T1000 (cell line): Measurements from ENCODE around the gene SLFN11.
"Not testable (repeated sequence)": the region's sequence is repeated elsewhere in the genome, so short reads cannot be mapped to it uniquely, and the experiment has no call there.

ENCODE experiments used
- DNase-seq: peaks from one replicate; lab custom pipeline; 2025; ENCODE audit warnings: mixed read lengths; lab: John Stamatoyannopoulos, UW

Gene SLFN11, protein sequence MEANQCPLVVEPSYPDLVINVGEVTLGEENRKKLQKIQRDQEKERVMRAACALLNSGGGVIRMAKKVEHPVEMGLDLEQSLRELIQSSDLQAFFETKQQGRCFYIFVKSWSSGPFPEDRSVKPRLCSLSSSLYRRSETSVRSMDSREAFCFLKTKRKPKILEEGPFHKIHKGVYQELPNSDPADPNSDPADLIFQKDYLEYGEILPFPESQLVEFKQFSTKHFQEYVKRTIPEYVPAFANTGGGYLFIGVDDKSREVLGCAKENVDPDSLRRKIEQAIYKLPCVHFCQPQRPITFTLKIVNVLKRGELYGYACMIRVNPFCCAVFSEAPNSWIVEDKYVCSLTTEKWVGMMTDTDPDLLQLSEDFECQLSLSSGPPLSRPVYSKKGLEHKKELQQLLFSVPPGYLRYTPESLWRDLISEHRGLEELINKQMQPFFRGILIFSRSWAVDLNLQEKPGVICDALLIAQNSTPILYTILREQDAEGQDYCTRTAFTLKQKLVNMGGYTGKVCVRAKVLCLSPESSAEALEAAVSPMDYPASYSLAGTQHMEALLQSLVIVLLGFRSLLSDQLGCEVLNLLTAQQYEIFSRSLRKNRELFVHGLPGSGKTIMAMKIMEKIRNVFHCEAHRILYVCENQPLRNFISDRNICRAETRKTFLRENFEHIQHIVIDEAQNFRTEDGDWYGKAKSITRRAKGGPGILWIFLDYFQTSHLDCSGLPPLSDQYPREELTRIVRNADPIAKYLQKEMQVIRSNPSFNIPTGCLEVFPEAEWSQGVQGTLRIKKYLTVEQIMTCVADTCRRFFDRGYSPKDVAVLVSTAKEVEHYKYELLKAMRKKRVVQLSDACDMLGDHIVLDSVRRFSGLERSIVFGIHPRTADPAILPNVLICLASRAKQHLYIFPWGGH

GRCh38 chr17:35373534-35373983 lies at the start of gene SLFN11:
SLFN11 (minus strand) TSS chr17:35373621; CDS start chr17:35363807, 9,814 bp downstream.
- no peak for DNase-seq

- DNase-seq, result not testable (repeated sequence)
Measured at GRCh38 chr17:35421069-35421468, 47.6 kb upstream of the SLFN11 start.

DNA sequence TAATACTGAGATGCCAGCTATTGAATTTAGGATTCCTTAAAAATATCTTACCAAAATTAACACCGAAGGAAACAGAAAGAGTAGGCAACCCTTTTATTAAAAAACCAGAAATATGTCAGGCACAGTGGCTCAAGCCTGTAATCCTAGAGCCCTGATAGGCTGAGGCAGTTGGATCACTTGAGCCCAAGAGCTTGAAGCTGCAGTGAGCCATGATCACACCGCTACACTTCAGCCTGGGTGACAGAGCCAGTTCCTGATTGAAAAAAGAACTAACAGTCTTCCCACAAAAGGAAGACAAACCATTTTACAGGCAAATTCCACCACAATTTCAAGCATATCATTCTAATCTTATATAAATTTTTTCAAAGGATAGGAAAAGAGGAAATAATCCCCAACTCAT lies 43.2 kb upstream of the SLFN11 start:
- no peak for DNase-seq

- not testable (repeated sequence) for DNase-seq
Measured at GRCh38 chr17:35414707-35415106, 41.3 kb upstream of the SLFN11 start.

DNA sequence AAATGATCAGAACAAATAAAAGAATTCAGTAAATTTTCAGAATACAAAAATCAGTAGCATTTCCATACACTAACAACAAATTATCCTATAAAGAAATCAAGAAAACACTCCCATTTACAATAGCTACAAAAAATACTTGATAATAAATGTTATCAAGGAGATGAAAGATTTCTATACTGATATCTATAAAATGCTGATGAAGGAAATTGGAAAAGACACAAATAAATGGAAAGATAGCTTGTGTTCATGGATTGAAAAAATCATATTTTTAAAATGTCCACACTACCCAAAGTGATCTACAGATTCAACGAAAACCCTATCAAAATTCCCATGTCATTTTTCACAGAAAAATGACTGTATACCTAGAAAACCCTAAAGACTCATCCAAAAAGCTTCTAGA lies 40.8 kb upstream of the SLFN11 start:
- no peak for DNase-seq

- DNase-seq, result no peak
Measured at GRCh38 chr17:35407531-35407930, 34.1 kb upstream of the SLFN11 start.

DNA sequence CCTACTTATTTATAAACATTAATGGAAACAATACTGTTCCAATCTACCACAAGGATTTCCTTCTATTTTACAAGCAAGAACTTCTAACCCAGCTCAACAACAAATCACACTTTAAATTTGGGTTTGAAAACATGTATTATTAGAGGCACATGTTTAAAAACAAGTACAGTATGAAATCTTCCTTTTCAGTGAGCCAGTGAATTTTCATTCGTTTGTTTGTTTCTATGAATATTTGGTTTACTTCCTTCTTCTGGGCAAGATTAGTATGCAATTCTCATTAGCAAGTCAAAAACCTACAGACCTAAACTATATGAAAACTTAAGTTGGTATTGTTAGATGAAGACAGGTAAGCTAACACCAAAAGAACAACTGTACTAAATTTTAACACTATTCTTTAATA lies 33.1 kb upstream of the SLFN11 start:
- no peak for DNase-seq

- no peak for DNase-seq
Measured at GRCh38 chr17:35404360-35404759, 30.9 kb upstream of the SLFN11 start.

DNA sequence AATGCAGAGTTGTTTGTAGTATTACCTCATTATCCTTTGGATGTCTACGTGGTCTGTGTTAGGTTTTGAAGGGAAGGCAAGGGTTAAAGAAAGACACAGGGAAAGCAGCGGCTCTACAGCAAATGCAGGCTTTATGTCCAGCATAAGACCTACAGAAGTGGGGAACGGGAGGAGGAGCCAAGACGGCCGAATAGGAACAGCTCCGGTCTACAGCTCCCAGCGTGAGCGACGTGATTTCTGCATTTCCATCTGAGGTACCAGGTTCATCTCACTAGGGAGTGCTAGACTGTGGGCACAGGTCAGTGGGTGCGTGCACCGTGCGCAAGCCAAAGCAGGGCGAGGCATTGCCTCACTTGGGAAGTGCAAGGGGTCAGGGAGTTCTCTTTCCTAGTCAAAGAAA lies 20.4 kb upstream of the SLFN11 start:
- DNase-seq, result not testable (repeated sequence)

DNA sequence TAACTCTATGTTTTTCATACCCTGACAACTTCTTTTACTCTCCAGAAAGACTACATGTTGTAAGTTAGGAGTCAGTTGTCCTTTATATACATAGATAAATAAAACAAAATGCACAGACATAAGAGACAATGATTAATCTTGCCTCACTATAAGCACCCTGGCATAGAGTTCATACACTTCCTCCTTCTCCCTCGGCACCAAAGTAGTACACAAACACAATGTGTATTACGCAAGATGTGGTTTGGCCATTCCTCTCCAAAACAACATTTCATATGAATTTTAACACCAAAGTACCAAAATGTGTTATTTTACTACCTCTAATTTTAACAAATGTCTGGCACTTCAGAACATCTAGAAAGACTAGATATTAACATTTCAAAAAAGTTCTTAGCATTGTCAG lies 17.2 kb upstream of the SLFN11 start:
- DNase-seq, result no peak

DNA sequence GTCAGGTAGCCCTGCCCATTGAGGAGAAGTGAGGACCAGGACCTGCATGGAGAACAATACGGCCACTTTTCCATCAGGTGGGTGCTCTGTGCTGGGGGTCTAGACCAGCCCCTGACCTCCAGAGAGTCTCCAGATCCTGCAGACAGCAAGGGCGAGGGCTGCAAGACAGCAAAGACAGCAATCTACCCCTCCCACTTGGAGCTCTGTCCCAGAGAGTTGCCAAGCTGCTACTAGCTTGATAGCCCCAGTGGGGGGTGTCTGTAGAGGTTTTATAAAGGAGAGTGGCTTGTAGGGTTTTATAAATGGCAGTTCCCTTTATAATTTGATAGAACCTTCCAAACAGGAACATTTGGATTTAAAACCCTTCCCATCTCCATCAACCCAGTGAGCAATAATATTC lies 16.7 kb upstream of the SLFN11 start:
- DNase-seq, result no peak

- DNase-seq, result no peak
Measured at GRCh38 chr17:35387496-35387895, 14.1 kb upstream of the SLFN11 start.

DNA sequence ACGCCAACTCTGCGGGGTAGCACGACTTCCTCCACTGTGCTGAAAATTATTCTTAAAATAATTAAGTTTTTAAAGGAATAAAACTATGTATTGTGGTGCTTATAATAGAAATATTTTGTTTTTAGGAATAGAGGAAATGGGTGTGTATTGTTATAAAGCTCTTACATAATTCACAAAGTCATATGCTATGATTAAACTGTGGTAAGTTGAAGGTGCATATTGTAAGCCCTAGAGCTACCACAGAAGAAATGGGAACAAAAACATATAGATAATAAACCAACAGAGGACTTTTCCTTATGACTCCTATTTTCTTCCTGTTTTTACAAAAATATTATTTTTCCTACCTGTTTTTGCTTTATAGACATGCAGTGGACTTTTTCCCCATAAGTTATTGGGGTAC lies 4.3 kb upstream of the SLFN11 start:
- DNase-seq, result no peak

- no peak for DNase-seq
Measured at GRCh38 chr17:35377068-35377467, 3.6 kb upstream of the SLFN11 start.

DNA sequence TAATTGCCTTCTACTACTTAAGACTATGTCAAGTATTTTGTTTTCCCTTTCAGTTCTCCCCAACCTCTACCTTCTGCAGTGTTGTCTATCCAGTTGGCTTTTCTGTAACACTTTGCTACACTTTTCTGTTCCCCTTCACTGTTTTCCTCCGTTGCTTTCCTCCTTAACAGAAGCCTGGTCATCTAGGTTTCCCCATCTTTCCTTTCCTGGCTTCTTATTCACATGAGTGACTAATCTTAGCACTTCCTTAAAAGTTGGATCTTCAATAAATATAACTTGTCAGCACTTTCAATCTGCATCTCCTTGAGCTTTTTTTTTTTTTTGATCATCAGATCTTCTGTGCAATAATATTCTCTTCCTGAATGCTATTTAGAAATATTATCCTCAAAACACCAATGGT lies 2.8 kb upstream of the SLFN11 start:
- DNase-seq, result no peak

- DNase-seq, result no peak
Measured at GRCh38 chr17:35374766-35375344, 1.4 kb upstream of the SLFN11 start.

GRCh38 chr17:35373984-35374765 lies 754 bp upstream of the SLFN11 start:
- no peak for DNase-seq

DNA sequence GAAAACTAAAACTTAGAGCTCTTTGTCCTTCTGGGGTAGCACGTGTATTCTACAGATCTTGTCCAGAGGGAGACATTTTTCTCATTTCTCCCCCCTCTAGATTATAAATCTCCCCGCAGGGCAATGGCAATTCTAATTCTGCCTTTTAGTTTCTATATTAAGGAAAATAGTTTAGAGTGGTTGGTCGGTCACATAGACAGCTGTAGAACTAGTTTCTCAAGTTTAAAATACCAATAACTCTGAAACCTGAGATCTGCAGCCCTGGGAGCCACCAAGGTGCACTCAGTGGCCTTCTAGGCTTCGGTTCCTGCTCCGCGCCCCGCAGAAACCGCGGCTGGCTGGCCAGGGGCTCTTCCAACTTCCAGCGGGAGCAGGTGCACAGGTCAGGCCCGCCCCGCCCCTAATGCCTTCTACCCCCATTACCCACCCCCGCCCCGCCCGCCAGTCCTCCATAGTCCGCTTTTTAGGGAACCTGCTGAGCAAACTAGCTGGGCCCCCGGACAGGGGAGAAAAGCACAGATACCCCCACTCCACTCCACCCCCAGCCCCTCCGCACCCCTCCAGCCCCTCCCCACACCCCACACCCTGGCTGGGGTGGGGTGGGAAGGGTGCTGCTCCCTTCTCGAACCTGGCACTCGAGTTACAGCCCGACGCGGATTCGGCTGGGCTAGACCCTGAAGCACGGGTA lies 431 bp downstream of the SLFN11 start:
- no peak for DNase-seq

DNA sequence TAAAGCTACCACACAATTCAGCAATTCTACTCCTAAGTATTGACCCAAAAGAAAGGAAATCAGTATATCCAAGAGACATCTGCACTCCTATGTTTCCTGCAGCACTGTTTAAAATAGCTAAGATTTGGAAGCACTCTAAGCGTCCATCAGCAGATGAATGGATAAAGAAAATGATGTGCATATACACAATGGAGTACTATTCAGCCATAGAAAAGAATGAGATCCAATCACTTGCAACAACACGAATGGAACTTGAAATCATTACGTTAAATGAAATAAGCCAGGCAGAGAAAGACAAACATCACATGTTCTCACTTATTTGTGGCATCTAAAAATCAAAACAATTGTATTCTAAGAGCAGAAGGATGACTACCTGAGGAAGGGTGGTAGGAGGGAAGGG lies 1.5 kb downstream of the SLFN11 start:
- DNase-seq, result no peak

GRCh38 chr17:35368081-35368830 lies 5.2 kb downstream of the SLFN11 start:
- no peak for DNase-seq
